GM20000 (cell line): ENCODE results near the gene ATP13A4.

Experiments
- DNase-seq: peaks from one replicate; pipeline ENCODE4 v3.0.0; 2012; ENCODE audit warnings: low spot score
- CTCF ChIP-seq: IDR thresholded peaks from 2 replicates; pipeline ENCODE4 v1.5.1; 2012; ENCODE audit warnings: mild to moderate bottlenecking, control low read depth; ENCODE audit errors: extremely low read depth, missing control alignments

ATP13A4 gene

GRCh38 chr3:193474446-193474845 is 80.2 kb downstream of the ATP13A4 start:
- no peak for TF ChIP-seq CTCF
- no peak for DNase-seq

DNA sequence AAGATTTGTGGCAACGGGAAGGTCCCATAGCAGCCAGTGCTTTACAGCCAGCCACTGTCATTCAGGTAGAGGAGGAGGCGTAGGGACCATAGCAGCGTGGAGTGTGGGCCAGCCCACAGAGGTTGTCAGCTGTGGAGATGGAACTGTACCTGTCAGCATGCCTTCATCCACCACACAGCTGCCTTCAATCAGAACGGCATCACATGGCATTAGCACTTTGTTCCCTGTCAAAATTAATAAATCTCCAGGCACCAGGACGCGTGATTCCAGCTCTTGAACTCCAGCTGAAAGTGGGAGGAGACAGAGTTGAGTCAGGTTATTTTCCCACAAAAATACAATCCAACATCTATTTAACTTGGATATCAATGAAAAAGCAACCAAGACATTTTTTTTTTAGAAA is 84.0 kb downstream of the ATP13A4 start:
- no peak for TF ChIP-seq CTCF
- DNase-seq = no peak

DNA sequence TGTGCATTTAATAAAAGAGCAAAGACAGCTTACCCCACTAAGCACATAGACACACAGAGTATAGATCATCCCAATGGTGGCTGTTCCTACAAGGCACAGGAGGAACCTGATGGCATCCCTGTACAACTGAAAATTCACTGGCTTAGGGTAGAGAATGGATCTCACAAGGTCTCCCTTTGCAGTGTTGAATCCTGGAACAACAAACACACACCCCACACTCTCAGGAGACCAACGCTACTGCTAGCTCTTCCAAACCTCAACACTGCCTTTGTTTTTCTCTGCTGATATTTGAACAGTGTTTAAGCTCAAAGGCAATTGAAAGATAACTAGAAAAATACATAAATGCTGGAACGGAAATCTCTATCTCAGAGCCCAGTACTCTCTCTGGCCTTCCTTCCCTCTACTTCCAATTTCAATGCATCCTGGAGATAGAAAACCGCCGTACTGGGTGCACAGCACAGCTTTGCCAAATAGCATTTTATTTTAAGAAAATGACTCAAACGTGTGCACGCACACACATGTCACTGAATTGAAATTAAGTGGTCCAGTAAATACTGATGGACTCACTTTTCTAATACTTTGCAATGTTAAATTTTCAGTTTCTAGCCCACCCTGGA is 88.6 kb downstream of the ATP13A4 start:
- TF ChIP-seq CTCF = no peak
- no peak for DNase-seq

DNA sequence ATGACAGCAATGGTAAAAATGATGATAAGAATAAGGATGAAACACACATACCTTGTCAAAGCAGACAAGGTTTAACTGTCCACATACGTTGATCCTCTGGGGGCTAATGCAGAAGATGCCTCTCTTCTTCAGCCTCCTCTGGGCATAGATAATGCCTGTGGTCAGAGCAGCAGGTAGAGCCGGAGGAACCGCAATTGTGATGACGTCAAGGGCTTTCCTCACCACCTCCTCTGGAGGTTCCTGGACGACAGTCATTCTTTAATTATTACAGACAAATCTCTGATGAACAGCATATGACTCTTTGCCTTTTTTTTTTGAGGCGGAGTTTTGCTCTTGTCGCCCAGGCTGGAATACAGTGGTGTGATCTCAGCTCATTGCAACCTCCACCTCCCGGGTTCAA is 89.8 kb downstream of the ATP13A4 start:
- no peak for TF ChIP-seq CTCF
- DNase-seq = no peak

DNA sequence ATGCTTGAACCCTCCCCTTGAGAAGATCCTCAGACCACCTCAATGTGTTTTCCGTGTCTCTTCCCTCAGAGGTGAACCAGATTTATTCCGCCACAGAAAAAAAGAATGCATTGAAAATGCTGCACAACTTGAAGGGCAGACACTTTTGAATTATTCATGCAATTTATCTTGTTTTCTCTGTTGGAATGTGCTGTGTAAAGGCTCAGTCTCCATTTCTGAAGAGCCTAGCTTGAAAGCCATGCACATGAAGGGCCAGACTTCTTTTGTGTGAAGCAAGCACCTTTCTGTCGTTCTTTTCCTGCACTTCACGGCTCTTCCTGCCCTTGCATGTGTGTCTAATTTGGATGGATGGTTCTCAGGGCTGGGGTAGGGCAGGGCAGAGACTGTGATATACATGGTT is 97.2 kb downstream of the ATP13A4 start:
- TF ChIP-seq CTCF = no peak
- no peak for DNase-seq

DNA sequence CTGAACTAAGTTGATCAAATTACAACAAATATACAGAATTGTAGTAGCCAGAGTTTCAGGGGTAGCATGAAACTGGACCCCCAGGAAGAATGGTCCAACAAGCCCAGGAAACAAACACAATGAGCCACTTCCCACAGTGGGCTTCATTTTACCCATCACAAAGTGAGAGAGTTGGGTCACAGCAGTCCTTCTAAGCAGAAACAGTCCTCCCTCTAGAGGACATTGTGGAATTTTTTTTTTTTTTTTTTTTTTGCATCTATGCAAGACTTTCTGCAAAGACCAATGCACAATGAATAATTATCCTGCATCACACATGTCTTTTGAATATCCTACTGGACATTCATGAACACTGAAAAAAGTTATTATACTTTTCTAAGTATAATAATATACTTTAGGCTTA is 102.4 kb downstream of the ATP13A4 start:
- no peak for DNase-seq
- no peak for TF ChIP-seq CTCF

DNA sequence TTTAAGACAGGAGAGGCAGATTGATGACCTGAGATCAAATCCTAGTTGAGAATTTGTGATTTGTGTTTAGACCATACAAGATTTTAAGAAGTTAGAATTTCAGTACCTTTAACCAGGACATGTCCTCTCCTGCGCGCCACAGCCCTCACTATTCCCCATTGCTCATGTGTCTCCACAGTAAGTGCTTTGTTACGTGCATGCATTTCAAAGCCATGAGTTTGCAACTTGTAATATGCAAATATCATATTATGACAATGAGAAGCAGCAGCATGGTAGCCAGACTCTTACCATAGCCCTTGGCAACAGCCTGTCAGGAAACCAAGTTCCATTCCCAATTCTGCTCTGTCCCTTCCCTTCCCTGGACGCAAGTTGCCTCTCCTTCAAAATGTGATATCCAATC is 102.8 kb downstream of the ATP13A4 start:
- no peak for TF ChIP-seq CTCF
- no peak for DNase-seq
